HG02981 (cell line): ENCODE measurements around the gene CORO2A.
"Not testable (repeated sequence)": the region's sequence is repeated elsewhere in the genome, so short reads cannot be mapped to it uniquely, and the experiment has no call there.

Experiments used
- ATAC-seq: cut with Tn5 transposase; IDR thresholded peaks from one replicate; pipeline ENCODE4 v1.9.1; 2021; ENCODE audit warnings: mild to moderate bottlenecking, moderate library complexity; ENCODE audit not compliant: unreplicated experiment

CORO2A gene

DNA sequence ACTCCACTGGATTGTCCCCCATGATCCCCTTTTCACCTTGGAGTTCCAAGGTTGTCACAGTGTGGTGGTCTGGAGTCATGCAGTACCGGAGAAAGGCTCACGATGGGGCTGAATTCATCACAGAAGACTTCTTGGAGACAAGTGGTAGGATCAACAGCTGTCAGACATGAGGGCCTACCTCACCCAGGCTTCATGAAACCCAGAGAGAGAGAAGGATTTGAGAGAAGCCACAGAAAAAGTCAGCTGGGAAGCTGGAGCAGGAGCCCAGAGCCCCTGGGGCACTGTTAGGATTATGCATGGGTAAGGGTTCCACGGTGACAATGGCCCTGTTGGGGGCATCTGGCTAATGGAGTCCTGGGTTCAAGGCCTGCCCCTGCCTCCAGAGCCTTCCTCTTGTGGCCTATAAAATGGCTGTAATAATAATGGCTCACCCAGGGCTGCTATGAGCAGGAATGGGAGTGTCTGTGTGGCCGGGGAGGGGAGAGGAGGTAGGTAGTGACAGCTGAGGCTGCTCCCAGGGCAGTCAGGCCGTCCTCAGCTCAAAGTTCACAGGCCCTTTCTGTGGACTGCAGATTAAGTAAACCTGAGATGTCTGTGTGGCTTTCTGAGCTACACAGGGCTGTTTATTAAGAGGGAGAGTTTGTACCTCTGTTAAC is 74.3 kb downstream of the CORO2A start:
- peak; percentile 45 for ATAC-seq

DNA sequence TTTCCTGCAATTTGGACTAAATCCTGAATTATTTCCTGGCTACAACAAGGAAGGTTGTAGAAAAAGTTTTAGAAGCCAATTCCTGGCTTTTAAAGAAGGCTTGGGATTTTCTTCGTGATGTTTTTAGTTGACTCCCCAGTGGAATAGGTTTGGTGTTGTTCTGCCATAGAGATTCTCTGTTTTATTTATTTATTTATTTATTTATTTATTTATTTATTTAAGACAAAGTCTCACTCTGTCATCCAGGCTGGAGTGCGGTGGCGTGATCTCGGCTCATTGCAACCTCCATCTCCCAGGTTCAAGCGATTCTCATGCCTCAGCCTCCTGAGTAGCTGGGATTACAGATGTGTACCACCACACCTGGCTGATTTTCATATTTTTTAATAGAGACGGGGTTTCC is 75.3 kb downstream of the CORO2A start:
- ATAC-seq: not testable (repeated sequence)

DNA sequence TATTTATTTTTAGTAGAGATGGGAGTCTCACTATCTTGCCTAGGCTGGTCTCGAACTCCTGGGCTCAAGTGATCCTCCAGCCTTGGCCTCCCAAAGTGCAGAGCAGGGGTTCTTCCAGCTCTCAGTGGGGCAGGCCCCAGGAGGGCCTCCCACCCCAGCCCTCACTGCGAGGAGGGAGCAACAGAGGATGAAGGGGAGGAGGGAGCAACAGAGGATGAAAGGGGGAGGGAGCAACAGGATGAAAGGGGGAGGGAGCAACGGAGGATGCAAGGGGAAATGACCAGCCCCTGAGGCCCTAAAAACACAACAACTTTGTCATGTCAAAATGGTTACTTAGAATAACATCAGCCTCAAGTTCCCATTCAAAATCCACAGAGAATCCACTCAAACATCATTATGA is 83.4 kb downstream of the CORO2A start:
- ATAC-seq: no peak

DNA sequence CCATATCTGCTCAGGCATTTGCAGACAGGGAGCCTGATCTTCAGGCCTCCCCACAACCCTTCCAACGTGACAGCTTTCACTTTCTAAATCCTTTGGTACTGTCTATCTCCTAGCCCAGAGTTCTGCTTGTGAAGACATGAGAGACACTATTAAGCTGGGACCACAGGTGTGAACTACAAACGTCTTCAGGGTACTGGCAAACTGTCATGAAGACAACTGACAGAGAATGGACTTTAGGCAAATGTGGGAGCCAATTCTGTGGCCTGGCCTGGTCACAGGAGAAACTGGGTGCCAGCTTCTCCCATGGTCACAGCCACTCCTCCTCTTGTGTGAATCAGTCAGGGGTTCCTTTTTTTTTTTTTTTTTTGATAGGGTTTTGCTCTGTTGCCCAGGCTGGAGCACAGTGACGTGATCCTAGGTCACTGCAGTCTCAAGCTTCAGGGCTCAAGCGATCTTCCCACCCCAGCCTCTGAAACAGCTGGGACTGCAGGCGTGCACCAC is 83.9 kb downstream of the CORO2A start:
- peak; percentile 70 for ATAC-seq

DNA sequence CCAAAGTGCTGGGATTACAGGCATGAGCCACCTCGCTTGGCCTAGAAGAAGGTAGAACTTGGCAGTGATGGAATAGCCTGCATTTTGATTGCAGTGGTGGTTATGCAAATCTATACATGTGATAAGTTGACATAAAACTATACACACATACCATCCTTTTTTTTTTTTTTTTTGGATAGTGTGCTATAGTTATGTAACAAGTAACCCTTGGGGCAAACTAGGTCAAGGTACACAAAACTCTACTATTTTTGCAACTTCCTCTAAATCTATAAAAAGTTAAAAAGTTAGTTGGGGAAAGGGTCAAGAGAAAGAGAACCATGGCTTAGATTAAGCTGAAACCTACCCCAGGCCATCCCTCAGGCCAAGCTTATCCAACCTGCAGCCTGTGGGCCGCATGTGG is 84.5 kb downstream of the CORO2A start:
- ATAC-seq: no peak

DNA sequence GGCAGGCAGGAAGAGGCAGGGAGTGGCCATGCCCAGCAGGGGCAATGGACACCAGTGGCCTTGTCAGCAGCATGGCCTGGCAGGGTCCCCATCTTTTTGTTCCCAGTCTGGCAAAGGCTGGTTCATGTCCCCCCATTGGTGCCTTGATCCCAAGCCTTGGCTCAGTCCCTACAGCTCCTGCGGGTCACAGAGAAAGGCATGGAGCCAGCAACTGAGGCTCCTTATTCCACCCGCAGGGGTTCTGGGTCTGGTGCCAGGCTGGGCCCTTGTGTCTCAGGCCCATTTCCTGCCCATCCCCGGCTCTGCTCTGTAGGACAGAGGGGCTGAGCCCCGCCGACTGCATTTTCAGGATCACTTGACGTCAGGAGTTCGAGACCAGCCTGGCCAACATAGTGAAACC is 87.4 kb downstream of the CORO2A start:
- no peak for ATAC-seq

DNA sequence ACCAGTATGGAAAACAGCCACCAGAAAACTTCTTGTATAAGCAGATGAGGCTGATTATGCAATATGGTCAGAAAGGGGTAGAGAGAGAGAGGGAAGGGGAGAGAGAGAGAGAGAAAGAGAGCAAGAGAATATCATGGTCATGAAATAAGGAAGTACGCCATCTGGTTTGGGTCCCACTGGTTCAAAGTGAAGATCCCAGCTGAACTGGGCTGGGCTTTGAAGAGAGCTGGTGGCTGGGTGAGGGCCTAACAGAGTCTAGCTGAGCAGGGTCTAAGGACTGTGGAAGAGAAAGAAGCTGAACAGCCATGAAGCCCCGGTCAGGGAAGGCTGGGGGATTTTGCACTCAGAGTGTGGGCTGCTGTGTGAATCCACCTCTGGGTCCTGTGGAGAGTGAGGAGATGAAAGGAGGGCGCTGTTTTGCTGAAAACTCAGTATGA is 88.0 kb downstream of the CORO2A start:
- ATAC-seq: no peak

DNA sequence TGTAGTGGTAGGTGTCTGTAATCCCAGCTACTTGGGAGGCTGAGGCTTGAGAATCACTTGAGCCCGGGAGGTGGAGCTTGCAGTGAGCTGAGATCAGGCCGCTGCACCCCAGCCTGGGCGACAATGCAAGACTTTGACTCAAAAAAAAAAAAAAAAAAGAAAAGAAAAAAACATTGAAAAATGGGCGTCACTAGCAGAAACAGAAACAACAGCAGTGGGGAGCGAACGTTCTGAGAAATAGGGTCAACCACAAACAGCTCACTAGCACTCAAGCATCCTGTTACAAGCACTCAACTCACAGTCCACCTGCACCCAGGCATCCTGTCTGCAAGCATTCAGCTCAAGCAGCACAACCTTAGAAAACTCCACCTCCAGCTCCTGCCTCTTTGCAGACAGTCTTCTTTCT is 90.6 kb downstream of the CORO2A start:
- peak; percentile 95 for ATAC-seq

DNA sequence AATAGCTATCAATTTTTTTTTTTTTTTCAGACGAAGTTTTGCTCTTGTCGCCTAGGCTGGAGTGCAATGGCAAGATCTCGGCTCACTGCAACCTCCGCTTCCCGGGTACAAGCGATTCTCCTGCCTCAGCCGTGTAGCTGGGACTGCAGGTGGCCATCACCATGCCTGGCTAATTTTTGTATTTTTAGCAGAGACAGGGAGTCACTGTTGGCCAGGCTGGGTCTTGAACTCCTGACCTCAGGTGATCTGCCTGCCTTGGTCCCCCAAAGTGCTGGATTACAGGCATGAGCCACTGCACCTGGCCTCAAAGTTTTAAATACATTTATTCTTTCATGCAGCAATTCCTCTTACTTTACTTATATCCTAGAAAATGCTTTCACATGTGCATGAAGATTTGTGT is 91.0 kb downstream of the CORO2A start:
- no peak for ATAC-seq

DNA sequence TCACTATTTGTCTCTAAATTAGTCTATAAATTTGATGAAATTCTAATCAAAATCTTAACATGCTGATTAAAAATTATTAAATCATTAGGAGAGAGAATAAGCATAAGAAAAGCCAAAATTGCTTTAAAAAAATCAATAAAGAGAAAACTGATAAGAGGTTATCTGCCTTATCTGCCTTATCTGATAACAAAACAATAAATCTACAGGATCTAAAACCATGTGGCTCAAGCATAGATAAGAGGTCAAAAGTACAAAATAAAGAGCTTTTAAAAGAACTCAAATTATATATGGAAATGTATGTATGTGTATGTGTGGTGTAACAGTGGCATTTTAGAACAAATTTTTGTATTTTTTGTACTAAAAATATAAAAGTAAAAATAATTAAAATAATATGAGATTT is 92.0 kb downstream of the CORO2A start:
- no peak for ATAC-seq

DNA sequence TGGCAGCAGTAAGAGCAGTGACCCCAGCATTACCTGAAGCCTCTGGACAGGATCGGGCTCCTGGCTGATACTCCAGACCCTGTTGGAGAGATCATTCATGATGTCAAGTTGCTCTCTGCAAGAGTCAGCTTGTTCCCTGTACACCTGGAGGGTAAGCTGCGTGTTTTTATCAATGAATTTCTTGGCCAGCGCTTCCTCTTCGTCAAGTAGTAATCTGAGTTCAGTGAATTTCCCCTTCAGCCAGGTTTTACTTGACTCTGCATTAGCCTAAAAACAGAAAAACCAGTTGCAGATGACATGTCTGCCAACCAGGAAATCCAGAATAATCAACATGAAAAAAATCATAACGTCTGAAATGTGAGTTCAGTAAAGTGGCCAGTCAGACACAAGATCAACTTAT is 92.5 kb downstream of the CORO2A start:
- ATAC-seq: no peak

DNA sequence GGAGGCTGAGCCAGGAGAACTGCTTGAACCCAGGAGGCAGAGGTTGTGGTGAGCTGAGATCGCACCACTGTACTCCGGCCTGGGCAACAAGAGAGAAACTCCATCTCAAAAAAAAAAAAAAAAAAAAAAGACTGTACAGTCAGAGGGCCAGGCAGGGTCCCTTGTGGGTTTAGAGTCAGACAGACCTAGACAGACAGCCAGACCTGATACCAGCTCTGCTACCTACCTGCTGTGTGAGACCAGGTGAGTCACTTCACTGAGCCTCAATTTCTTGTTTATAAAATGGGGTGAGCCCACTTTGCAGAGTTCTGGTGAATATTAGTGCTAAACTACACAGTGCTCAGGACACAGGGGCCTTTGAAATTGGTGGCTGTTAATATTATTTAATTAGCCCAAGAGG is 93.1 kb downstream of the CORO2A start:
- ATAC-seq: no peak

DNA sequence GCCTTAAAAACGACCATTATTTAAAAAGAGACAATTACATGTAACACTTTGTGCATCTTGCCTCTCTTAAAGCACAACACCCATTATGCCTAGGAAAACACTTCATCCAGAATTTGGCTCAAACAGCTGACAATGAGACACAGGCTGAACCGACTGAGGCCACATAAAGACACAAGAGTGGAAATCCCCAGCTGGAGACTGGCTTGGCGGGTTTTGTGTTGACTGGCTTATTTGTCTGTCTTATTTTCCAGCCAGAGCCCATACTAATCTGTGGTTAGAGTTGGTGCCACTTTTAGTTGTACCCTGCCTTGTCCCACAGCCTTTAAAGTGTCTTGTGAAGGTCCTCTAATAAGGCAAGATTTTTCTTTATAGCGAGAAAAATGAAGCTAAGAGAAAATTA is 94.6 kb downstream of the CORO2A start:
- ATAC-seq: no peak

DNA sequence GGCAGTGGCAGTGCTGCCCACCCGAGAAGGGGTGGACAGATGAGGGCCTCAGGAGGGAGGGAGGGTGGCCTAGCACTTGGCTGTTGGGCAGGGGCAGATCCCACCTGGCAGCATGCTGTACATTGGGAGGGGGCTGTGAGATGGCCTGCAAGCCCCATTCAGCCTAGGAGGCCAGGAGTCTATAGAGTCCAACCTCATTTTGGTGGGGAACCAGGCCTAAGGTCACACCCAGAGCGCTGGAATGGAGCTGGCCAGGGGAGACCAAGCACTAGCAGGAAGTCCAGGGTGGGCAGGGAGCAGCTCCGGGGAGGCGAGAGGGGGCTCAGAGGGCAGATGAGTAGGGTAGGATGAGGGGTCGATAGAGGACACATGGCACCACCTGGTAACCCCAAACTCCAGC is 96.3 kb downstream of the CORO2A start:
- no peak for ATAC-seq

DNA sequence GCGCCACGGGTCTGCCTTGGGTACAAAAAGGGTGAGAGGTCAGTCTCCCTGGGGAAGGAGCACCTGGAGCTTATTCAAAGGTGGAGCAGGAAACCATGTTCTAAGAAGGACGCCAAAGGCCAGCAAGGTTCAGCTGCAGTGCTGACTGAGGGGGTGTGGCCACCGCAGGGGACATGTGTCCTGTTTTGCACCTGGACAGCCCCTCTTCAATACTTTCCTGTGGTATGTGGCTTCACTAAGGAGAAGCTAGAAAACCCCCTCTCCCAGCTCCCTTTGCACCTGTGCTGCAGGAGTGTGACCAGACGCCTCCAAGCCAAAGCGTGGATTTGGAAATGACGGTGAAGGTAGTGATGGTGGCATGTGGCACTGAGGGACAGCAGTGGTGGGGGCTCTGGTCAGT is 97.0 kb downstream of the CORO2A start:
- ATAC-seq: no peak

DNA sequence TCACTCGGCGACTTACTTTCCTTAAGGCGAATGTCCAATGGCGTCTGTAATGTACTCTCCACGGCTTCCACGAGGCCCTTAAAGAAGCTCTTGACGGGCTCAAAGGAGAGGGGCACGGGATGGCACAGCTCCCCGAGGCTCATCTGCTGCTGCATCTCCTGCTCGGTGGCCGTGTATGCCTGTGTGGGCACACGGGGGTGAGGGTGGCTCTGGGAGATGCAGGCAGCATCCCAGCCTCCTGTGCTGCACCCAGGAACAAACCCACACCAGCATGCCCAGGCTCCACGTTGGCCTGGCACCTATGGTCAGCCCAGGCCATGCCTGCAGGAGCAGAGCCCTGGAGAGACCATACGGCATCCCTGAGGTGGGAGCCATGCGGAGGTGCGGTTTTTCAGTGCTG is 97.6 kb downstream of the CORO2A start:
- ATAC-seq: no peak

DNA sequence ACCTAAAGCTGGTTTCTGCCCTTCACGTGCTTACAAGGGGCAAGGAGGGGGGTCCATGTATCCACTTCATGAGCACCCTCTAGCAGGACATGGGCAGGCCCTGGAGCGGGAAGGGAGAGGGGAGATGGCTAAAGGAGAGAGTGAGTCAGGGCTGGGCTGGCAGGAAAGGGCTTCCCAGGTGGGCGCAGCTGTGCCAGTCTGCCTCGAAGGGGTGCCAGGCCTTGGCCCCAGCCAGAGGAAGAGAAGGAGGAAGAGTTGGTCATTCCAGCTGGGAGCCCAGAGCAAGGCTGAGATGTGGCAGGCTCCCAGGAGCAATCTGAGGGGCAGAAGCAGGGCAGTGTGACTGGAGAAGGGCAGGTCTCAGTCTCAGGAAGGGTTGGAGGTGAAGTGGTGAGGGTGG is 98.1 kb downstream of the CORO2A start:
- ATAC-seq: no peak

DNA sequence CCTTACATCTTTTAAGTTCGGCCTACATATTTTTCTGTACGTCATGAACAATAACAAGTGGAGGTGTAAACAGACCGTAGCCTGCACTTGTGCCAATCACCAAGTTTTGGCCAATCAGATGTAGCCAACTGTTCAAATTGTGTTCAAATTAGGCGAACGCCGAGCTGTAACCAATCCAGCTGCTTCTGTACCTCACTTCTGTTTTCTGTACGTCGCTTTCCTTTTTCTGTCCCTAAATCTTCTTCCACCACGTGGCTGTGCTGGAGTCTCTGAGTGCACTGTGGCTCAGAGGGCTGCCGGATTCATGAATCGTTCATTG is 99.9 kb downstream of the CORO2A start:
- no peak for ATAC-seq

DNA sequence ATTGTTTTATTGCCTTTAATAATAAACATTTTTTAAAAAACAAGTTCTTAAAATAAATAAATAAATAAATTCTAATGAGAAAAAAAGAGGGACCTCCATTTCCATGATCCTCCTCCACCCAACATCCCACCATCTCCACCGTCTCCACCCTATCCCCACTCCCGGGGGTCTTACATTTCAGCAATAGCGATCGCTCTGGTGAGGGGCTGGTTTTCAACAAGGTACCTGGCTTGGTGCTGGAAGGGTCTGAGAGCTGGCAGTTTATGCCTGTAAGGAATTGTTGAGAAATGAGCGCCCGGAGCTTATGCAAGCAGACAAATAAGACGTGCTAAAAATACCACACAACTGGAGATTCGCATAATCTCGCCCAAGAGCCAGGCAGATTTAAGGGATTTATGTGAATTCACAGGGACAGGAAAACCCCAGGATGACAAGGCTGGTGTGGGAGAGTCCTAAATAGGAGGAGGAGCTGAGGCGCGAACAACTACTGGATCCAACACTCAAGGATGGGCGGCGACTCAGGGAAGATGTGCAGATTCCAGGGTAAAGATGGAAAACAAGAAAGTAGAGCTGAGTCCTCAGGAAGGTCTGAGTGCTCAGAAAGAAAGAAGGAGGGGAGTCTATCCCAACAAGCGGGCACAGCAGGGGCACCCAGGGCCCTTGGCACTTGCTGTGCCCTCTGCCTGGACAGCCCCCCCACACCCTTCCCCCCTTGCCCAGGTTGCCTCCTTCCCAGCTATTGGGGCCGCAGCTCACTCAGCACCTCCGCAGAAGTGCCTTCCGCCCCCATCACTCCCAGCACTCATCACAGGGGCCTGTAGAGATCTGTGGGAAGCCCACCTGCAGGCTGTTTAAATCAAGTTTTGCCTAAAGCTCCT is 100.5 kb downstream of the CORO2A start:
- no peak for ATAC-seq

DNA sequence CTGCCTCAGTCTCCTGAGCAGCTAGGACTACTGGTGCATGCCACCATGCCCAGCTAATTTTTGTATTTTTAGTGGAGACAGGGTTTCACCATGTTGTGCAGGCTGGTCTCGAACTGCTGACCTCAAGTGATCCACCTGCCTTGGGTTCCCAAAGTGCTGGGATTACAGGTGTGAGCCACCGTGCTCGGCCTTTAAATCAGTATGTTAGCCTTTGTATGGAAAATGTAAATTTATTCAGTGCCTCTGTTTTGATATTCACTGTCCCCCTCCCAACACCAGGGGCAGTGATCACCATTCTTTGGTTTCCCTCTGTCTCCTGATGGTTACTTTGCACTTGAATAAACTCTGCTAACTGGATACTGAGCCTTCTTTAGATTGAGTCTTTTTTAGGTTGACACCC is 101.8 kb downstream of the CORO2A start:
- not testable (repeated sequence) for ATAC-seq

DNA sequence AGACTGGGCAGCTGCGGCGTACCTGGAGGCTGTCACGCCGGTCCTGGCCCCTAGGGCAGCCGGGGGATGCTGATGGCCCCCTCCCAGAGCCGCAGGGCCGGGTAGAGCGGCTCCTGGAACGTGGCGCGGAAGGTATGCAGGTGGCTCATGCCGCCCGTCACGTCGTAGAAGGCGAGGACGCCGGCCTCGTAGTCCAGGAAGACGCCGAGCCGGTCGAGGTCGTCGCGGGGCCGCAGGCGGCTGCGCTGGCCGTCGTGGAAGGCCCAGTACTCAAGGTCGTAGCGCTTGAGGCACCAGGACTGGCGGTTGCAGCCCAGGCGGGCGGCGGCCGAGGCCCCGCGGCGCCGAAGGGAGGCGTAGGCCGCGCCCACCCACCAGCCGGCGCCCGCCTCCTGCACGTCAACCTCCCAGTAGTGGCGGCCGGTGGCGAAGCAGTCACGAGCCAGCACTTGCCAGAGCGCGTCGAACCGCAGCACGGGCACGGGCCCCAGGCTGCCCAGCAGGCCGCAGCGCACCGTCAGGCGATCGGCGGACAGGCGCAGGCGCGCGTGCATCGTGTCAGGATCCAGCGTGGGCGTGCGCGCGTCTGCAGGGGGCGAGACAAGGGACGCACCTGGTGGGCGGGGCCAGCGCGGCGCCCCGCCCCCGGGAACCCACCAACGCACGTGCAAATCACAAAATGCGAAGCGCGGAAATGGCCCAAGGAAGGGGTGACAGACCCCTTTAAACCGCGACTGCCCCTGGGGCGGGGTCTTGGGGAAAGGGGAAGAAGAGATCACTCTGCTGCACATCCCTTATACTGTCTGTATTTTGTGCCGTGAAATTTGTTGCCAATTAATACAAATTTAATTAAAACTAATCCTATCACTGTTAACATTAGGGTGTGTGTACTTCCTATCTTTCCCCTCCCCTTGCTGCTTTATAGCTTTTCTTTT is 104.8 kb downstream of the CORO2A start:
- peak; percentile 50 for ATAC-seq
